Loucy (cell line): Measurements from ENCODE around the gene TSHZ2.

ENCODE experiments used
- EZH2phosphoT487 ChIP-seq: fragments of 200-600 bp; IDR thresholded peaks from 2 replicates; pipeline ENCODE4 v1.6.1; 2018; ENCODE audit warnings: antibody characterized with exemption, mild to moderate bottlenecking, moderate library complexity, borderline replicate concordance
- TF ChIP-seq, protein P1 (sequence below): fragments of 200-600 bp; sonication (generic); conservative IDR thresholded peaks from 2 replicates; pipeline ENCODE4 v1.5.1; 2014; ENCODE audit warnings: mild to moderate bottlenecking, antibody characterized with exemption, low read length

- TF ChIP-seq, protein P1, sequence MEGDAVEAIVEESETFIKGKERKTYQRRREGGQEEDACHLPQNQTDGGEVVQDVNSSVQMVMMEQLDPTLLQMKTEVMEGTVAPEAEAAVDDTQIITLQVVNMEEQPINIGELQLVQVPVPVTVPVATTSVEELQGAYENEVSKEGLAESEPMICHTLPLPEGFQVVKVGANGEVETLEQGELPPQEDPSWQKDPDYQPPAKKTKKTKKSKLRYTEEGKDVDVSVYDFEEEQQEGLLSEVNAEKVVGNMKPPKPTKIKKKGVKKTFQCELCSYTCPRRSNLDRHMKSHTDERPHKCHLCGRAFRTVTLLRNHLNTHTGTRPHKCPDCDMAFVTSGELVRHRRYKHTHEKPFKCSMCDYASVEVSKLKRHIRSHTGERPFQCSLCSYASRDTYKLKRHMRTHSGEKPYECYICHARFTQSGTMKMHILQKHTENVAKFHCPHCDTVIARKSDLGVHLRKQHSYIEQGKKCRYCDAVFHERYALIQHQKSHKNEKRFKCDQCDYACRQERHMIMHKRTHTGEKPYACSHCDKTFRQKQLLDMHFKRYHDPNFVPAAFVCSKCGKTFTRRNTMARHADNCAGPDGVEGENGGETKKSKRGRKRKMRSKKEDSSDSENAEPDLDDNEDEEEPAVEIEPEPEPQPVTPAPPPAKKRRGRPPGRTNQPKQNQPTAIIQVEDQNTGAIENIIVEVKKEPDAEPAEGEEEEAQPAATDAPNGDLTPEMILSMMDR = no peak
- no peak for TF ChIP-seq EZH2phosphoT487
Observed at GRCh38 chr20:53513489-53514298, 541.5 kb downstream of the TSHZ2 start.
